ENCODE measurements around the gene ALMS1.

GRCh38 chr2:73449404-73449803 is 63.8 kb downstream of the ALMS1 start:
- no peak for TF ChIP-seq CTCF (IDR thresholded peaks at IDR 0.05; ENCODE audit: borderline replicate concordance, extremely low read depth, low read length, poor library complexity, severe bottlenecking)
- no peak for TF ChIP-seq EZH2 (IDR thresholded peaks at IDR 0.05; ENCODE audit: borderline replicate concordance, low read depth, low read length, severe bottlenecking)
